H9 (cell line): ENCODE measurements around the gene INO80. TPM values are rescaled to one million over a fixed set of nuclear protein-coding genes. Genes with fewer than 3 reads are reported as not detected.

Experiments
- DNase-seq: peaks from one replicate; pipeline ENCODE4 v3.0.0-alpha.2; 2017
- H2AFZ ChIP-seq: one replicate; pipeline ENCODE4 v1.6.1; 2013; ENCODE audit warnings: mild to moderate bottlenecking, low read length, control low read depth, moderate library complexity
- H2AK5ac ChIP-seq: 2 replicates; pipeline ENCODE4 v1.6.1; 2013; ENCODE audit warnings: low read length, control low read depth, mixed read lengths; ENCODE audit not compliant: insufficient read length
- H2BK120ac ChIP-seq: one replicate; pipeline ENCODE4 v1.6.1; 2013; ENCODE audit warnings: low read depth, mild to moderate bottlenecking, low read length, control low read depth, inconsistent platforms; ENCODE audit not compliant: poor library complexity, severe bottlenecking
- H2BK12ac ChIP-seq: 2 replicates; pipeline ENCODE4 v1.6.1; 2013; ENCODE audit warnings: low read length, control low read depth, mixed read lengths, low read depth; ENCODE audit not compliant: insufficient read length
- H2BK15ac ChIP-seq: 2 replicates; pipeline ENCODE4 v1.6.1; 2013; ENCODE audit warnings: low read depth, low read length, control low read depth
- H2BK20ac ChIP-seq: one replicate; pipeline ENCODE4 v1.6.1; 2013; ENCODE audit warnings: low read depth, mild to moderate bottlenecking, low read length, control low read depth, inconsistent platforms; ENCODE audit not compliant: poor library complexity, severe bottlenecking
- H2BK5ac ChIP-seq: 2 replicates; pipeline ENCODE4 v1.6.1; 2013; ENCODE audit warnings: low read length, control low read depth, mixed read lengths; ENCODE audit not compliant: insufficient read length
- H3K14ac ChIP-seq: 2 replicates; pipeline ENCODE4 v1.6.1; 2013; ENCODE audit warnings: low read length, control low read depth; ENCODE audit not compliant: insufficient read depth
- H3K18ac ChIP-seq: 2 replicates; pipeline ENCODE4 v1.6.1; 2013; ENCODE audit warnings: low read depth, mild to moderate bottlenecking, mixed read lengths, low read length, control low read depth; ENCODE audit not compliant: insufficient read length
- H3K23ac ChIP-seq: 2 replicates; pipeline ENCODE4 v1.6.1; 2013; ENCODE audit warnings: low read length, control low read depth, mixed read lengths, low read depth; ENCODE audit not compliant: insufficient read length
- H3K23me2 ChIP-seq: 2 replicates; pipeline ENCODE4 v1.6.1; 2013; ENCODE audit warnings: low read depth, mild to moderate bottlenecking, mixed read lengths, low read length, control low read depth; ENCODE audit not compliant: insufficient read length, poor library complexity, severe bottlenecking
- H3K27ac ChIP-seq: 2 replicates; pipeline ENCODE4 v1.5.1; 2013; ENCODE audit warnings: low read length, control low read depth, mixed read lengths, low read depth; ENCODE audit not compliant: insufficient read length
- H3K27me3 ChIP-seq: 2 replicates; pipeline ENCODE4 v1.6.1; 2013; ENCODE audit warnings: low read length, control low read depth, inconsistent platforms; ENCODE audit not compliant: insufficient read depth
- H3K4ac ChIP-seq: 2 replicates; pipeline ENCODE4 v1.6.1; 2013; ENCODE audit warnings: low read depth, mild to moderate bottlenecking, control low read depth, inconsistent platforms, low read length, moderate library complexity
- H3K4me1 ChIP-seq: 2 replicates; pipeline ENCODE4 v1.6.1; 2013; ENCODE audit warnings: low read length, control low read depth, inconsistent platforms; ENCODE audit not compliant: insufficient read depth
- H3K4me2 ChIP-seq: 2 replicates; pipeline ENCODE4 v1.6.1; 2013; ENCODE audit warnings: low read length, control low read depth, mixed read lengths; ENCODE audit not compliant: insufficient read length, insufficient read depth
- H3K56ac ChIP-seq: 2 replicates; pipeline ENCODE4 v1.6.1; 2013; ENCODE audit warnings: low read depth, mild to moderate bottlenecking, mixed read lengths, low read length, control low read depth; ENCODE audit not compliant: insufficient read length
- H3K79me1 ChIP-seq: 2 replicates; pipeline ENCODE4 v1.6.1; 2013; ENCODE audit warnings: low read depth, mild to moderate bottlenecking, moderate library complexity, low read length, control low read depth, inconsistent platforms; ENCODE audit not compliant: insufficient read depth, poor library complexity, severe bottlenecking
- H3K79me2 ChIP-seq: 2 replicates; pipeline ENCODE4 v1.6.1; 2013; ENCODE audit warnings: low read length, control low read depth, inconsistent platforms; ENCODE audit not compliant: insufficient read depth
- H3K9ac ChIP-seq: 2 replicates; pipeline ENCODE4 v1.6.1; 2013; ENCODE audit warnings: low read length, control low read depth, mixed read lengths; ENCODE audit not compliant: insufficient read length; ENCODE audit errors: extremely low read depth
- H3K9me3 ChIP-seq: one replicate; pipeline ENCODE4 v1.6.1; 2013; ENCODE audit warnings: low read depth, low read length, inconsistent platforms; ENCODE audit not compliant: control insufficient read depth
- H3T11ph ChIP-seq: one replicate; pipeline ENCODE4 v1.6.1; 2013; ENCODE audit warnings: mild to moderate bottlenecking, low read length, control low read depth, inconsistent platforms
- H4K20me1 ChIP-seq: one replicate; pipeline ENCODE4 v1.6.1; 2013; ENCODE audit not compliant: control insufficient read depth, insufficient read length, insufficient read depth
- H4K5ac ChIP-seq: 2 replicates; pipeline ENCODE4 v1.6.1; 2013; ENCODE audit warnings: low read depth, mild to moderate bottlenecking, mixed read lengths, low read length, control low read depth; ENCODE audit not compliant: insufficient read length
- H4K8ac ChIP-seq: replicated peaks from 2 replicates; pipeline ENCODE4 v1.6.1; 2013; ENCODE audit warnings: low read length, control low read depth, mixed read lengths, low read depth; ENCODE audit not compliant: insufficient read length
- H4K91ac ChIP-seq: 2 replicates; pipeline ENCODE4 v1.6.1; 2013; ENCODE audit warnings: low read depth, mild to moderate bottlenecking, moderate library complexity, mixed read lengths, low read length, control low read depth; ENCODE audit not compliant: insufficient read length
- H3K27ac Mint-ChIP-seq, 3 experiments: 2 replicates in 2 of 3; 3 replicates in 1 of 3; pipeline ENCODE4 v1.8.0; 2020 to 2021; ENCODE audit warnings: mixed read lengths in 3 of 3, mild to moderate bottlenecking in 1 of 3, moderate library complexity in 1 of 3
- H3K27me3 Mint-ChIP-seq: 2 replicates; pipeline ENCODE4 v1.8.0; 2021; ENCODE audit warnings: low read depth, mild to moderate bottlenecking, moderate library complexity, mixed read lengths
- H3K36me3 Mint-ChIP-seq, 3 experiments: 2 replicates in 2 of 3; 3 replicates in 1 of 3; pipeline ENCODE4 v1.8.0; 2020 to 2021; ENCODE audit warnings: low read depth in 3 of 3, mixed read lengths in 3 of 3; ENCODE audit not compliant: insufficient read depth in 1 of 3
- H3K4me1 Mint-ChIP-seq, 2 experiments: 2 replicates each; pipeline ENCODE4 v1.8.0; 2020; ENCODE audit warnings: mixed read lengths in 2 of 2
- H3K4me3 Mint-ChIP-seq, 2 experiments: 2 replicates in 1 of 2; 3 replicates in 1 of 2; pipeline ENCODE4 v1.8.0; 2020 to 2021; ENCODE audit warnings: mild to moderate bottlenecking in 2 of 2, mixed read lengths in 2 of 2, moderate library complexity in 1 of 2
- H3K9me3 Mint-ChIP-seq, 2 experiments: 2 replicates in 1 of 2; 3 replicates in 1 of 2; pipeline ENCODE4 v1.8.0; 2020; ENCODE audit warnings: mild to moderate bottlenecking in 2 of 2, mixed read lengths in 2 of 2, moderate library complexity in 1 of 2
- whole genome bisulfite sequencing: extraction: QIAGEN DNeasy Blood & Tissue Kit; methylation state at CpG from one replicate; pipeline ENCODE4 v1.1.7; 2013; ENCODE audit warnings: missing lambda C conversion rate, low lambda C conversion rate, mixed read lengths; ENCODE audit not compliant: insufficient read length; ENCODE audit errors: extremely low coverage; 5-methylcytosine and 5-hydroxymethylcytosine counted together
- total RNA-seq: library from RNA; stranded (reverse); gene quantifications from 2 replicates; pipeline ENCODE4 v1.2.1, GENCODE V29; 2021
- TF ChIP-seq, protein P1 (sequence below): fragments of 200-600 bp; sonication (generic); conservative IDR thresholded peaks from 3 replicates; pipeline ENCODE4 v1.8.0; 2021; ENCODE audit warnings: antibody characterized with exemption, mild to moderate bottlenecking

The INO80 gene
- total RNA-seq, 1 experiment from 2014 or later: 29.2 TPM

DNA sequence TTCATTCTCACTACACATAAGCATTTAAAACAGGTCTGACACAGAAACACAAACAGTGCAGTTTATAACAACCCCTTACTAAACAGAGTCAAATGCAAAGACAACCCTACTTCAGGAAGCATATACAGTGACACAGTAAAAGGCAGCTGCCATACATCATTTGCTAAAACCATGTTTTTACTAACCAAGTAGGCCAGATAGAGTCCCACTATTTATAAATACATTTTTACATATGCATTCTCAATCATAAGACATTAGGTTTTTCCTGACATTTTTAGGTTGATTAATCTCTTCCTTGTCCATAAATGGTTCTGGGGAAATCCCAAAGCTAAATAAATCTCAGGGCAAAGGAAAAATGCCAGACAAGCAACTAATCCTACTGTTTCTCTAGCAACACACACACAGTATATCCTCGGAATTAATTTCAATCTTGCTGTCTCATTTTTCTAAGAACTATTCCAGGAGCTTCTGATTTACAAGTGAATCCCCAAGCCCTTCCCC lies 123.8 kb downstream of the INO80 start:
- H3K27me3 Mint-ChIP-seq: no peaks in the 10 kb centered on the region
- H3K27ac ChIP-seq: no peak overlapping the region

More for the DNA sequence above, 123.8 kb downstream of the INO80 start:
- Mint-ChIP-seq H3K36me3 (peaks cover 28 to 73% (median 56%) of the 10 kb centered on the region in 3 experiments), H3K9me3 (no peaks in the 10 kb centered on the region), H3K4me3 (no peak overlapping the region), H3K4me1 (peaks cover 2 to 3% of the 10 kb centered on the region in 2 experiments; a peak in 2 of 4 replicates), H3K27ac (peak overlapping the region in 1 of 3 experiments; percentile 38; a peak in 1 of 7 replicates)
- no peak overlapping the region for H3K4ac ChIP-seq
- no peak overlapping the region for H4K91ac ChIP-seq
- H4K8ac ChIP-seq: no peak overlapping the region
- H2AK5ac ChIP-seq: no peak overlapping the region
- no peak overlapping the region for H3K18ac ChIP-seq
- H2BK5ac ChIP-seq: no peak overlapping the region
- no peak overlapping the region for H2BK20ac ChIP-seq
- no peaks in the 10 kb centered on the region for H4K20me1 ChIP-seq
- no peaks in the 10 kb centered on the region for H3K27me3 ChIP-seq
- H3K23me2 ChIP-seq: no peaks in the 10 kb centered on the region
- no peak overlapping the region for H3K14ac ChIP-seq
- H3K56ac ChIP-seq: no peak overlapping the region
- H3K23ac ChIP-seq: no peak overlapping the region
- H2BK15ac ChIP-seq: no peak overlapping the region
- H3K79me2 ChIP-seq: no peaks in the 10 kb centered on the region
- H3T11ph ChIP-seq: no peak overlapping the region
- no CpG with 5 or more reads among the region's 1 CpG for WGBS
- H2BK120ac ChIP-seq: no peak overlapping the region
- no peaks in the 10 kb centered on the region for H3K9me3 ChIP-seq
- no peak for DNase-seq
- H3K4me2 ChIP-seq: no peak overlapping the region
- no peaks in the 10 kb centered on the region for H3K79me1 ChIP-seq
- H4K5ac ChIP-seq: no peak overlapping the region
- H3K4me1 ChIP-seq: no peaks in the 10 kb centered on the region
- TF ChIP-seq, protein P1, sequence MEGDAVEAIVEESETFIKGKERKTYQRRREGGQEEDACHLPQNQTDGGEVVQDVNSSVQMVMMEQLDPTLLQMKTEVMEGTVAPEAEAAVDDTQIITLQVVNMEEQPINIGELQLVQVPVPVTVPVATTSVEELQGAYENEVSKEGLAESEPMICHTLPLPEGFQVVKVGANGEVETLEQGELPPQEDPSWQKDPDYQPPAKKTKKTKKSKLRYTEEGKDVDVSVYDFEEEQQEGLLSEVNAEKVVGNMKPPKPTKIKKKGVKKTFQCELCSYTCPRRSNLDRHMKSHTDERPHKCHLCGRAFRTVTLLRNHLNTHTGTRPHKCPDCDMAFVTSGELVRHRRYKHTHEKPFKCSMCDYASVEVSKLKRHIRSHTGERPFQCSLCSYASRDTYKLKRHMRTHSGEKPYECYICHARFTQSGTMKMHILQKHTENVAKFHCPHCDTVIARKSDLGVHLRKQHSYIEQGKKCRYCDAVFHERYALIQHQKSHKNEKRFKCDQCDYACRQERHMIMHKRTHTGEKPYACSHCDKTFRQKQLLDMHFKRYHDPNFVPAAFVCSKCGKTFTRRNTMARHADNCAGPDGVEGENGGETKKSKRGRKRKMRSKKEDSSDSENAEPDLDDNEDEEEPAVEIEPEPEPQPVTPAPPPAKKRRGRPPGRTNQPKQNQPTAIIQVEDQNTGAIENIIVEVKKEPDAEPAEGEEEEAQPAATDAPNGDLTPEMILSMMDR: no peak
- no peak overlapping the region for H3K9ac ChIP-seq
- no peak overlapping the region for H2AFZ ChIP-seq
- no peak overlapping the region for H2BK12ac ChIP-seq
